HepG2 (cell line): Measurements from ENCODE around the gene ANKAR. TPM values are rescaled to one million over a fixed set of nuclear protein-coding genes. Genes with fewer than 3 reads are reported as not detected.

Source experiments
- E2F1 ChIP-seq: sonication (generic); formaldehyde crosslinking; IDR thresholded peaks from 2 replicates; pipeline ENCODE4 v1.5.0; 2020; ENCODE audit warnings: missing genetic modification reagents
- ELF3 ChIP-seq: IDR thresholded peaks from 2 replicates; pipeline ENCODE4 v1.6.1; 2016; ENCODE audit warnings: missing genetic modification reagents, missing compliant biosample characterization
- FOXK2 ChIP-seq: fragments of 450-650 bp; IDR thresholded peaks from 2 replicates; pipeline ENCODE4 v1.6.1; 2016
- GFI1 ChIP-seq: sonication (generic); formaldehyde crosslinking; IDR thresholded peaks from 2 replicates; pipeline ENCODE4 v1.5.0; 2020; ENCODE audit warnings: missing genetic modification reagents, mild to moderate bottlenecking, borderline replicate concordance
- HMG20B ChIP-seq: conservative IDR thresholded peaks from 2 replicates; pipeline ENCODE4 v1.6.1; 2016; ENCODE audit warnings: missing genetic modification reagents, missing compliant biosample characterization
- HNRNPUL1 ChIP-seq: fragments of 200-400 bp; formaldehyde crosslinking; IDR thresholded peaks from 2 replicates; pipeline ENCODE4 v1.6.1; 2017; ENCODE audit warnings: low read depth, mild to moderate bottlenecking, low read length, moderate library complexity
- MYC ChIP-seq: sonication (generic); formaldehyde crosslinking; IDR thresholded peaks from 2 replicates; pipeline ENCODE4 v1.9.0; 2021; ENCODE audit warnings: missing genetic modification reagents, borderline replicate concordance
- SATB2 ChIP-seq: sonication (generic); formaldehyde crosslinking; IDR thresholded peaks from 2 replicates; pipeline ENCODE4 v1.5.0; 2020; ENCODE audit warnings: missing genetic modification reagents
- SMAD9 ChIP-seq: sonication (generic); formaldehyde crosslinking; IDR thresholded peaks from 2 replicates; pipeline ENCODE4 v1.5.1; 2020; ENCODE audit warnings: mild to moderate bottlenecking, missing genetic modification reagents
- SSRP1 ChIP-seq: IDR thresholded peaks from 2 replicates; pipeline ENCODE4 v1.6.1; 2016; ENCODE audit warnings: control low read depth
- STAG1 ChIP-seq: sonication (generic); formaldehyde crosslinking; IDR thresholded peaks from 2 replicates; pipeline ENCODE4 v1.4.0; 2020; ENCODE audit warnings: missing genetic modification reagents
- ZEB1 ChIP-seq: IDR thresholded peaks from 2 replicates; pipeline ENCODE4 v1.6.1; 2012; ENCODE audit warnings: mild to moderate bottlenecking, low read depth, inconsistent platforms; ENCODE audit not compliant: insufficient replicate concordance
- ZFP62 ChIP-seq: sonication (generic); formaldehyde crosslinking; IDR thresholded peaks from 2 replicates; pipeline ENCODE4 v1.4.0; 2020; ENCODE audit warnings: missing genetic modification reagents
- ZMYM4 ChIP-seq: sonication (generic); formaldehyde crosslinking; IDR thresholded peaks from 2 replicates; pipeline ENCODE4 v1.8.1; 2023; ENCODE audit warnings: mild to moderate bottlenecking, missing genetic modification reagents
- ZNF343 ChIP-seq: sonication (generic); formaldehyde crosslinking; IDR thresholded peaks from 2 replicates; pipeline ENCODE4 v1.4.0; 2020; ENCODE audit warnings: mild to moderate bottlenecking, missing genetic modification reagents
- ZNF691 ChIP-seq: sonication (generic); formaldehyde crosslinking; IDR thresholded peaks from 2 replicates; pipeline ENCODE4 v1.4.0; 2020; ENCODE audit warnings: missing genetic modification reagents, low read depth, mild to moderate bottlenecking, borderline replicate concordance
- ZNF878 ChIP-seq: sonication (generic); formaldehyde crosslinking; IDR thresholded peaks from 2 replicates; pipeline ENCODE4 v1.8.1; 2023; ENCODE audit warnings: mild to moderate bottlenecking, missing genetic modification reagents, moderate library complexity
- ZSCAN22 ChIP-seq: sonication (generic); formaldehyde crosslinking; IDR thresholded peaks from 2 replicates; pipeline ENCODE4 v1.4.0; 2020; ENCODE audit warnings: mild to moderate bottlenecking, missing genetic modification reagents
- ZSCAN25 ChIP-seq: sonication (generic); formaldehyde crosslinking; IDR thresholded peaks from 2 replicates; pipeline ENCODE4 v1.8.0; 2022; ENCODE audit warnings: mild to moderate bottlenecking, missing genetic modification reagents
- polyA plus RNA-seq, 8 experiments: library from polyadenylated mRNA; depleted of rRNA in 3 of 8; stranded (reverse) in 7 of 8; unstranded in 1 of 8; fragments of >200 nt; fragmentation: Illumina TruSeq in 4 of 8; extraction: Trizol in 4 of 8; gene quantifications; 2 replicates each; pipeline versions ENCODE4 v1.2.1 to v1.2.3, GENCODE V29; 2011 to 2016; ENCODE audit warnings: low read depth in 4 of 8, missing spikeins in 1 of 8, mixed read lengths in 1 of 8; ENCODE audit not compliant: insufficient read depth in 1 of 8
- total RNA-seq, 5 experiments: library from RNA; depleted of rRNA; stranded (reverse); fragments of >200 nt; fragmentation: Illumina TruSeq; extraction: Trizol; gene quantifications; 2 replicates each; pipeline ENCODE4 v1.2.3, GENCODE V29; 2016; ENCODE audit warnings: low read depth in 1 of 5
- TF ChIP-seq, protein P1 (sequence below): sonication (generic); formaldehyde crosslinking; IDR thresholded peaks from 2 replicates; pipeline ENCODE4 v1.5.0; 2020; ENCODE audit warnings: mild to moderate bottlenecking, missing genetic modification reagents, borderline replicate concordance
- TF ChIP-seq, protein P2 (sequence below): fragments of 450-650 bp; IDR thresholded peaks from 2 replicates; pipeline ENCODE4 v1.6.1; 2017
- TF ChIP-seq, protein P3 (sequence below): sonication (generic); formaldehyde crosslinking; IDR thresholded peaks from 2 replicates; pipeline ENCODE4 v1.8.0; 2022; ENCODE audit warnings: mild to moderate bottlenecking, missing genetic modification reagents, moderate library complexity
- TF ChIP-seq, protein P4 (sequence below): sonication (generic); formaldehyde crosslinking; IDR thresholded peaks from 2 replicates; pipeline ENCODE4 v1.4.0; 2020; ENCODE audit warnings: missing genetic modification reagents

ANKAR gene
- total and polyA plus RNA-seq, 2 of the 13 experiments (the other 11 are each of a cell fraction or from before 2014, with no cell fraction given) = 3.6 to 5.0 TPM

GRCh38 chr2:189661148-189661956 lies 13.1 kb upstream of the ANKAR start, which contains the start of gene ASNSD1 (continued):
- TF ChIP-seq ZEB1 (peak; percentile 26), SSRP1 (CRISPR knock-in tag) (no peak), HNRNPUL1 (no peak), GFI1 (CRISPR knock-in tag) (peak; percentile 54), FOXK2 (peak; percentile 91), ZNF343 (0 out of 2 replicates have a peak, but pooled peaks have one; percentile 86), SATB2 (CRISPR knock-in tag) (no peak), ELF3 (CRISPR knock-in tag) (peak; percentile 52; the same call in 1 of the 2 replicates), ZSCAN25 (CRISPR knock-in tag) (peak; percentile 55; the same call in 1 of the 2 replicates), E2F1 (CRISPR knock-in tag) (peak; percentile 91; the same call in 1 of the 2 replicates), HMG20B (no peak; the same call in 1 of the 2 replicates), ZNF691 (CRISPR knock-in tag) (peak; percentile 83; the same call in 1 of the 2 replicates), STAG1 (CRISPR knock-in tag) (peak; percentile 96), MYC (CRISPR knock-in tag) (peak; percentile 94; the same call in 1 of the 2 replicates), ZFP62 (CRISPR knock-in tag) (no peak), ZNF878 (CRISPR knock-in tag) (no peak), ZSCAN22 (CRISPR knock-in tag) (peak; percentile 74), ZMYM4 (peak; percentile 99), SMAD9 (CRISPR knock-in tag) (peak; percentile 89; the same call in 1 of the 2 replicates)
- TF ChIP-seq, protein P1, sequence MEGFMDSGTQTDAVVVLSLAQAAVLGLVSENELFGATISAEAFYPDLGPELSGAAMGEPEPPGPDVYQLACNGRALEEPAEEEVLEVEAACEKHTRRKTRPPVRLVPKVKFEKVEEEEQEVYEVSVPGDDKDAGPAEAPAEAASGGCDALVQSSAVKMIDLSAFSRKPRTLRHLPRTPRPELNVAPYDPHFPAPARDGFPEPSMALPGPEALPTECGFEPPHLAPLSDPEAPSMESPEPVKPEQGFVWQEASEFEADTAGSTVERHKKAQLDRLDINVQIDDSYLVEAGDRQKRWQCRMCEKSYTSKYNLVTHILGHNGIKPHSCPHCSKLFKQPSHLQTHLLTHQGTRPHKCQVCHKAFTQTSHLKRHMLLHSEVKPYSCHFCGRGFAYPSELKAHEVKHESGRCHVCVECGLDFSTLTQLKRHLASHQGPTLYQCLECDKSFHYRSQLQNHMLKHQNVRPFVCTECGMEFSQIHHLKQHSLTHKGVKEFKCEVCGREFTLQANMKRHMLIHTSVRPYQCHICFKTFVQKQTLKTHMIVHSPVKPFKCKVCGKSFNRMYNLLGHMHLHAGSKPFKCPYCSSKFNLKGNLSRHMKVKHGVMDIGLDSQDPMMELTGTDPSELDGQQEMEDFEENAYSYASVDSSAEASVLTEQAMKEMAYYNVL = peak; percentile 70
- TF ChIP-seq, protein P2, sequence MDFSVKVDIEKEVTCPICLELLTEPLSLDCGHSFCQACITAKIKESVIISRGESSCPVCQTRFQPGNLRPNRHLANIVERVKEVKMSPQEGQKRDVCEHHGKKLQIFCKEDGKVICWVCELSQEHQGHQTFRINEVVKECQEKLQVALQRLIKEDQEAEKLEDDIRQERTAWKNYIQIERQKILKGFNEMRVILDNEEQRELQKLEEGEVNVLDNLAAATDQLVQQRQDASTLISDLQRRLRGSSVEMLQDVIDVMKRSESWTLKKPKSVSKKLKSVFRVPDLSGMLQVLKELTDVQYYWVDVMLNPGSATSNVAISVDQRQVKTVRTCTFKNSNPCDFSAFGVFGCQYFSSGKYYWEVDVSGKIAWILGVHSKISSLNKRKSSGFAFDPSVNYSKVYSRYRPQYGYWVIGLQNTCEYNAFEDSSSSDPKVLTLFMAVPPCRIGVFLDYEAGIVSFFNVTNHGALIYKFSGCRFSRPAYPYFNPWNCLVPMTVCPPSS = no peak
- TF ChIP-seq, protein P3, sequence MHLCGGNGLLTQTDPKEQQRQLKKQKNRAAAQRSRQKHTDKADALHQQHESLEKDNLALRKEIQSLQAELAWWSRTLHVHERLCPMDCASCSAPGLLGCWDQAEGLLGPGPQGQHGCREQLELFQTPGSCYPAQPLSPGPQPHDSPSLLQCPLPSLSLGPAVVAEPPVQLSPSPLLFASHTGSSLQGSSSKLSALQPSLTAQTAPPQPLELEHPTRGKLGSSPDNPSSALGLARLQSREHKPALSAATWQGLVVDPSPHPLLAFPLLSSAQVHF (CRISPR knock-in tag) = no peak
- TF ChIP-seq, protein P4, sequence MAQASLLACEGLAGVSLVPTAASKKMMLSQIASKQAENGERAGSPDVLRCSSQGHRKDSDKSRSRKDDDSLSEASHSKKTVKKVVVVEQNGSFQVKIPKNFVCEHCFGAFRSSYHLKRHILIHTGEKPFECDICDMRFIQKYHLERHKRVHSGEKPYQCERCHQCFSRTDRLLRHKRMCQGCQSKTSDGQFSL (CRISPR knock-in tag) = no peak
